PC-9 (cell line): ENCODE data around the gene PRDM16.

ENCODE experiments used
- EZH2 ChIP-seq: fragments of 200-600 bp; sonication (generic); IDR thresholded peaks from 2 replicates; pipeline ENCODE4 v1.8.0; 2017; ENCODE audit warnings: antibody characterized with exemption, low read depth
- TF ChIP-seq, protein P1 (sequence below): fragments of 200-600 bp; sonication (generic); conservative IDR thresholded peaks from 2 replicates; pipeline ENCODE4 v1.6.1; 2017; ENCODE audit warnings: mixed run types, antibody characterized with exemption, mild to moderate bottlenecking, moderate library complexity

DNA sequence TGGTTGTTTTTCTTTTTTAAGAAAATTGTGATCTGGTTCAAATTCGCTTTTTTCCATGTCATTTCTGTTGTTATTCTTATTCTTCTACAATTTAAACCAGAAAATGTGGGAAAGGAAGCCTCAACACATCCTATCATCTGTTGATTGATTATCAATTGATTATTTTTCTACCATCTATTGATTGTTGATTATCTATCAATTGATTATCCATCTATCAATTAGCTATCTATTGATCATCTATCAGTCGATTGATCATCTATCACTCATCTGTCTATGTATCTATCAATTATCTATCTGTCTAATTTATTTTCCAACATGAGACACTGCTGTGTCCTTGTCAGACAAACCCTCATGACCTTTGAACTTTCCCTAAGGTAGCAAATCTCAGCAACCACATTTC, 249.3 kb downstream of the PRDM16 start:
- TF ChIP-seq, protein P1, sequence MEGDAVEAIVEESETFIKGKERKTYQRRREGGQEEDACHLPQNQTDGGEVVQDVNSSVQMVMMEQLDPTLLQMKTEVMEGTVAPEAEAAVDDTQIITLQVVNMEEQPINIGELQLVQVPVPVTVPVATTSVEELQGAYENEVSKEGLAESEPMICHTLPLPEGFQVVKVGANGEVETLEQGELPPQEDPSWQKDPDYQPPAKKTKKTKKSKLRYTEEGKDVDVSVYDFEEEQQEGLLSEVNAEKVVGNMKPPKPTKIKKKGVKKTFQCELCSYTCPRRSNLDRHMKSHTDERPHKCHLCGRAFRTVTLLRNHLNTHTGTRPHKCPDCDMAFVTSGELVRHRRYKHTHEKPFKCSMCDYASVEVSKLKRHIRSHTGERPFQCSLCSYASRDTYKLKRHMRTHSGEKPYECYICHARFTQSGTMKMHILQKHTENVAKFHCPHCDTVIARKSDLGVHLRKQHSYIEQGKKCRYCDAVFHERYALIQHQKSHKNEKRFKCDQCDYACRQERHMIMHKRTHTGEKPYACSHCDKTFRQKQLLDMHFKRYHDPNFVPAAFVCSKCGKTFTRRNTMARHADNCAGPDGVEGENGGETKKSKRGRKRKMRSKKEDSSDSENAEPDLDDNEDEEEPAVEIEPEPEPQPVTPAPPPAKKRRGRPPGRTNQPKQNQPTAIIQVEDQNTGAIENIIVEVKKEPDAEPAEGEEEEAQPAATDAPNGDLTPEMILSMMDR: no peak
- TF ChIP-seq EZH2: no peak
